ENCODE measurements around the gene HYOU1. TPM values are rescaled to one million over a fixed set of nuclear protein-coding genes. Genes with fewer than 3 reads are reported as not detected.
A peak's percentile ranks its signal among the peaks of the same experiment; 100 is the strongest.

The HYOU1 gene, protein sequence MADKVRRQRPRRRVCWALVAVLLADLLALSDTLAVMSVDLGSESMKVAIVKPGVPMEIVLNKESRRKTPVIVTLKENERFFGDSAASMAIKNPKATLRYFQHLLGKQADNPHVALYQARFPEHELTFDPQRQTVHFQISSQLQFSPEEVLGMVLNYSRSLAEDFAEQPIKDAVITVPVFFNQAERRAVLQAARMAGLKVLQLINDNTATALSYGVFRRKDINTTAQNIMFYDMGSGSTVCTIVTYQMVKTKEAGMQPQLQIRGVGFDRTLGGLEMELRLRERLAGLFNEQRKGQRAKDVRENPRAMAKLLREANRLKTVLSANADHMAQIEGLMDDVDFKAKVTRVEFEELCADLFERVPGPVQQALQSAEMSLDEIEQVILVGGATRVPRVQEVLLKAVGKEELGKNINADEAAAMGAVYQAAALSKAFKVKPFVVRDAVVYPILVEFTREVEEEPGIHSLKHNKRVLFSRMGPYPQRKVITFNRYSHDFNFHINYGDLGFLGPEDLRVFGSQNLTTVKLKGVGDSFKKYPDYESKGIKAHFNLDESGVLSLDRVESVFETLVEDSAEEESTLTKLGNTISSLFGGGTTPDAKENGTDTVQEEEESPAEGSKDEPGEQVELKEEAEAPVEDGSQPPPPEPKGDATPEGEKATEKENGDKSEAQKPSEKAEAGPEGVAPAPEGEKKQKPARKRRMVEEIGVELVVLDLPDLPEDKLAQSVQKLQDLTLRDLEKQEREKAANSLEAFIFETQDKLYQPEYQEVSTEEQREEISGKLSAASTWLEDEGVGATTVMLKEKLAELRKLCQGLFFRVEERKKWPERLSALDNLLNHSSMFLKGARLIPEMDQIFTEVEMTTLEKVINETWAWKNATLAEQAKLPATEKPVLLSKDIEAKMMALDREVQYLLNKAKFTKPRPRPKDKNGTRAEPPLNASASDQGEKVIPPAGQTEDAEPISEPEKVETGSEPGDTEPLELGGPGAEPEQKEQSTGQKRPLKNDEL
- 228 and 234 TPM in 2 replicates for total RNA-seq (2021)
- long read RNA-seq, full-length matches to known transcripts: 18 of 155 reads
- long read RNA-seq, partial matches to known transcripts: 85 of 155 reads
- long read RNA-seq, other reads (novel, unspliced or antisense): 52 of 155 reads

DNA sequence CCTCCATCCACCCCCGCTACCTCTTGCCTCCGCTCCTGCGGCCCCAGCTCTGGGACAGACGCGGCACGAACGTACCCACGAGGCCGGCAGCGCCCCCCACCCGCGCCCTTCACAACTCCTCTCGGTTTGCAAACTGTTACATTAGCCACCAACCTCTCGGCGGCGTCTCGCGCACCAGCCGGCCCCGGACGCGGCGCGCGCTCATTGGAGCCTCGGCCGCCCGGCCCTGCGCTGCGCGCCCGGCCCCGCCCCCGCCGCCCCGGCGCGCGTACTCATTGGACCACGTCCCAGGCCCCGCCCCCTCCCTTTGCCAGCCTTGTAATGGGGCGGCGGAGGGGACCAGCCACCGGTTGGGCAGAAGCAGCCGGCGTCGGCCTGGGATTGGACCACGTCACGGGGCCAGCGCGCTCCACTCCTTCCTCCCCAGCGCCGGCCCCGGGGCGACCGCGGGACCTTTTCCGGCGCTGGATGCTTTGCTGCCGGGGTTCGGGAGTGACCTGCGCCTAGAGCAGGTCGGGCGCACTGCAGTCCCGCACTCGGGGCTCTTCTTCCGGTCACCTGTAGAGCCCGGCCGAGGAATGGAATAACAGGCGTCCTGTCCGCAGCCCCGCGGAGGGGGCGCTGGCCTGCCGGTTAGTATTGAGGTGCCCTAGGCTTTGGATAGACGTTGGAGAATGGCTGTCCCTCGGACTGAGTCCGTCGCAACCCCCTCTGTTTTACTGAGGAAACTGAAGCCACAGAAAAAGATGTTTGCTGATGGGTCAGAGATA is at the start of gene HYOU1:
Gene HYOU1, minus strand, starts transcription at position 206 of the 770 bp plus-strand sequence. CDS start 1,045 bp downstream, outside the sequence.
- H3K79me2 ChIP-seq (ENCODE audit: insufficient read depth, low read length): peaks cover 10% of the 10 kb centered on the region
- no peak within 1 kb of the TSS for H2BK5ac ChIP-seq (ENCODE audit: insufficient read length, low read length)
- peak; percentile 99 for DNase-seq
- H3K14ac ChIP-seq (ENCODE audit: insufficient read depth, low read length): peak within 1 kb of the TSS; percentile 87
- peak within 1 kb of the TSS; percentile 86 for H3K9ac ChIP-seq (ENCODE audit: extremely low read depth, insufficient read length, low read length)
- H3T11ph ChIP-seq (ENCODE audit: low read length): no peak within 1 kb of the TSS
- no peak within 1 kb of the TSS for H2AFZ ChIP-seq (ENCODE audit: low read length)
- peaks cover 13% of the 10 kb centered on the region for H3K79me1 ChIP-seq (ENCODE audit: insufficient read depth, low read depth, low read length, poor library complexity, severe bottlenecking)
- Mint-ChIP-seq H3K27ac (peak within 1 kb of the TSS; percentile 96 to 99 (median 99)), H3K36me3 (ENCODE audit: insufficient read depth in 1 of 3, low read depth in 3 of 3) (peaks cover 43 to 46% (median 43%) of the 10 kb centered on the region in 3 experiments), H3K9me3 (peaks cover 0 to 2% of the 10 kb centered on the region in 2 experiments; a peak in 3 of 5 replicates), H3K4me3 (peak within 1 kb of the TSS; percentile 95 to 99), H3K27me3 (ENCODE audit: low read depth) (no peaks in the 10 kb centered on the region), H3K4me1 (peaks cover 13 to 22% of the 10 kb centered on the region in 2 experiments)
- H3K23me2 ChIP-seq (ENCODE audit: insufficient read length, low read depth, low read length, poor library complexity, severe bottlenecking): peaks cover 6% of the 10 kb centered on the region
- 0 out of 2 replicates have a peak, but pooled peaks cover 3% of the 10 kb centered on the region for H3K27me3 ChIP-seq (ENCODE audit: insufficient read depth, low read length)
- TF ChIP-seq CTCF (conservative IDR thresholded peaks at IDR 0.05): peak; percentile 51; the same call in 2 of the 3 replicates
- no peaks in the 10 kb centered on the region for H3K9me3 ChIP-seq (ENCODE audit: control insufficient read depth, low read depth, low read length)
- H3K4ac ChIP-seq (ENCODE audit: low read depth, low read length): no peak within 1 kb of the TSS
- no peak within 1 kb of the TSS for H2AK5ac ChIP-seq (ENCODE audit: insufficient read length, low read length)
- H2BK120ac ChIP-seq (ENCODE audit: low read depth, low read length, poor library complexity, severe bottlenecking): no peak within 1 kb of the TSS
- H3K23ac ChIP-seq (ENCODE audit: insufficient read length, low read depth, low read length): no peak within 1 kb of the TSS
- no peak within 1 kb of the TSS for H4K91ac ChIP-seq (ENCODE audit: insufficient read length, low read depth, low read length)
- H2BK12ac ChIP-seq (ENCODE audit: insufficient read length, low read depth, low read length): no peak within 1 kb of the TSS
- no peak within 1 kb of the TSS for H2BK15ac ChIP-seq (ENCODE audit: low read depth, low read length)
- no peak within 1 kb of the TSS for H3K56ac ChIP-seq (ENCODE audit: insufficient read length, low read depth, low read length)
- peak within 1 kb of the TSS; percentile 29 for H3K27ac ChIP-seq (ENCODE audit: insufficient read length, low read depth, low read length)
- H4K20me1 ChIP-seq (ENCODE audit: control insufficient read depth, insufficient read depth, insufficient read length): no peaks in the 10 kb centered on the region
- no peaks in the 10 kb centered on the region; the same call in 1 of the 2 replicates for H3K4me1 ChIP-seq (ENCODE audit: insufficient read depth, low read length)
- peak within 1 kb of the TSS; percentile 92 for H3K18ac ChIP-seq (ENCODE audit: insufficient read length, low read depth, low read length)
- H3K4me2 ChIP-seq (ENCODE audit: insufficient read depth, insufficient read length, low read length): peak within 1 kb of the TSS; percentile 77
- no CpG with 5 or more reads among the region's 79 CpGs for WGBS (ENCODE audit: extremely low coverage, insufficient read length, low lambda C conversion rate)
- H4K8ac ChIP-seq (replicated peaks; ENCODE audit: insufficient read length, low read depth, low read length): no peak within 1 kb of the TSS
- no peak within 1 kb of the TSS for H2BK20ac ChIP-seq (ENCODE audit: low read depth, low read length, poor library complexity, severe bottlenecking)
- H4K5ac ChIP-seq (ENCODE audit: insufficient read length, low read depth, low read length): no peak within 1 kb of the TSS

All from H9 (cell line).